SK-MEL-5 (cell line): ENCODE measurements around the gene TOE1. TPM values are rescaled to one million over a fixed set of nuclear protein-coding genes. Genes with fewer than 3 reads are reported as not detected.

ENCODE experiments used
- DNase-seq: peaks from one replicate; pipeline ENCODE4 v3.0.0-alpha.2; 2016; ENCODE audit warnings: low read depth, low spot score
- in situ Hi-C: cut with HindIII; loops from 2 replicates; pipeline ENCODE4 v1.10.0; 2016; ENCODE audit warnings: low sequenced_read_pairs, high pct_unique_total_duplicates, low pct_unique_long_range_greater_than_20kb
- total RNA-seq: library from RNA; depleted of rRNA; stranded (reverse); fragments of >200 nt; shearing (Covaris generic); gene quantifications from 2 replicates; pipeline ENCODE4 v1.2.3, GENCODE V29; 2014

The TOE1 gene
- total RNA-seq, 1 experiment from 2014 or later: 13.5 TPM

GRCh38 chr1:45322486-45323040 lies 17.4 kb upstream of the TOE1 start:
- no peak for DNase-seq
- in situ Hi-C loops: no loop called here

- DNase-seq: no peak
- in situ Hi-C loops: no loop called here
These were observed 14.0 kb upstream of the TOE1 start for GRCh38 chr1:45325851-45326506.

DNA sequence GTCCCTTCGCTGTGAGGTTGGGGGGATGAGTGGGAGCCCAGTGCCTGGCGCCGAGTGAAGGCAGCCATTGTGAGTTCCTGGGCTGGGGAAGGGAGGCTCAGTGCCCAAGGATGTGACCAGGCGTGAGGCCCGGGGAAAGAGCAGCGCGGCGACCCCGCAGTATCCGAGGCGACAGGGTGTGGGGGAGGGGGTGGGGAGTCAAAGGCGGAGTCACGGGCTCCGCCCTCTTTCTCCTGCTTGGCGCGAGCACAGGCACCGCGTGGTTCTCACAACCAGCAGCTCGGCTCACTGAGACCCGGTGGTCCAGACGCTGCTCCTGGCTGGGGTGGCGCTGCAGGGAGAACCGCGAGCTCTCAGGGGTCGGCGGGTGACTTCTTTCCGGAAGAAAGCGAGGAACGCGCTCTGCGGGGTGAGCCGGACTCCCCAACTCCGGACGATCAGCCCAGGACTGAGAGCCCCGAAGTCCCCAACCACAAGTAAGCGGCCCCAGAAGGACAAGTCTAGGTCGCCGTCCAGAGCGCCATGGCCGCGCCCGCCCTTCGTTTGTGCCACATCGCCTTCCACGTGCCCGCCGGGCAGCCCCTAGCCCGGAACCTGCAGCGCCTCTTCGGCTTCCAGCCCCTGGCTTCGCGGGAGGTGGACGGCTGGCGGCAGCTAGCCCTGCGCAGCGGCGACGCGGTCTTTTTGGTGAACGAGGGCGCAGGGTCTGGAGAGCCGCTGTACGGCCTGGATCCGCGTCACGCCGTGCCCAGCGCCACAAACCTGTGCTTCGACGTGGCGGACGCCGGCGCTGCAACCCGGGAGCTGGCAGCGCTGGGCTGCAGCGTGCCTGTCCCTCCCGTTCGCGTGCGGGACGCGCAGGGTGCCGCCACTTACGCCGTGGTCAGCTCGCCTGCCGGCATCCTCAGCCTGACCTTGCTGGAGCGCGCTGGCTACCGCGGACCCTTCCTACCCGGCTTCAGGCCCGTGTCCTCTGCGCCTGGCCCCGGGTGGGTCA lies 13.0 kb upstream of the TOE1 start, which contains the start of gene HPDL:
Gene HPDL (plus strand): TSS at position 269 of the 997 bp plus-strand sequence. CDS start 254 bp downstream, at position 523.
- no peak for DNase-seq
- in situ Hi-C loops: no loop called here

DNA sequence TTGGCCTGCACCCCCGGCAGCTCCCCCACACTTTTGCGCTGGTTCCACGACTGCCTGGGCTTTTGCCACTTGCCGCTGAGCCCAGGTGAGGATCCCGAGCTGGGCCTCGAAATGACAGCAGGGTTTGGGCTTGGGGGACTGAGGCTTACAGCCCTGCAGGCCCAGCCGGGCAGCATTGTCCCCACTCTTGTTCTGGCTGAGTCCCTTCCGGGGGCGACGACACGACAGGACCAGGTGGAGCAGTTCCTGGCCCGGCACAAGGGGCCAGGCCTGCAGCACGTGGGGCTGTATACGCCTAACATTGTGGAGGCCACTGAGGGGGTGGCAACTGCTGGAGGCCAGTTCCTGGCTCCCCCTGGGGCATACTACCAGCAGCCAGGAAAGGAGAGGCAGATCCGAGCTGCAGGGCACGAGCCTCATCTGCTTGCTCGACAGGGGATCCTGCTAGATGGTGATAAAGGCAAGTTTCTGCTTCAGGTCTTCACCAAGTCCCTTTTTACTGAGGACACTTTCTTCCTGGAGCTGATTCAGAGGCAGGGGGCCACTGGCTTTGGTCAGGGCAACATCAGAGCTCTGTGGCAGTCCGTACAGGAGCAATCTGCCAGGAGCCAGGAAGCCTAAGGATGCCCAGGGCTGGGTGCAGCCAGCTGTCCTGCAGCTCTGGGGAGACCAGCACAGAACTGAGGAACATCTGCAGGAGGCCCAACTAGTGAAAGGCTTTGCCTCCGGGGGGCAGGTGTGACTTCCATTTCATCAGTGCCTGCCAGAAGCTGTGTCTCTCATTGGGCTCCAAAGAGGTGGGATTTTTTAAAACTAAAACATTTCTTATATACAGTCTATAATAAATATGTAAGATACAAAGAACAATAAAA lies 12.1 kb upstream of the TOE1 start:
- in situ Hi-C loops: no loop called here

DNA sequence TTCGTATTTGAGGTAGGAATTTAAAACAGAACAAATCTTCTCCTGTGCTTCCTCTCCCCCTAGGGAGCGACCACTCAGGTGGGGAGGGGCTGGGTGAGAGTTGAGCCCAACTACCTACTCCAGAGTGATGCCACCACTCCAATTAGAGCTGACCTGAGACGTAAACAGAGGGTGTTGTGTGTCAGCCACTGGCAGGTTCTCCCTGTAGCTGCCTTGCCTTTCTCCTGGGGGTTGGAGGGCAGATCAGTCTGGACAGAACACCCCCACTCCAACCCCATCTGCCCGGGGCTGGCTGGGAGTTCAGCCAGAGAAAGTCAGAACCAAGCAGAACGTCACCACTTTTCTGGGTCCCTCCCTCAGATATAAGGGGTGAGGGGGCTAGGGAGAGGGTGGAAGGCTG lies 11.3 kb upstream of the TOE1 start:
- DNase-seq: no peak
- in situ Hi-C loops: no loop called here

More for the DNA sequence above, 12.1 kb upstream of the TOE1 start:
- no peak for DNase-seq

GRCh38 chr1:45329445-45329844 lies 10.5 kb upstream of the TOE1 start:
- peak; percentile 39 for DNase-seq

DNA sequence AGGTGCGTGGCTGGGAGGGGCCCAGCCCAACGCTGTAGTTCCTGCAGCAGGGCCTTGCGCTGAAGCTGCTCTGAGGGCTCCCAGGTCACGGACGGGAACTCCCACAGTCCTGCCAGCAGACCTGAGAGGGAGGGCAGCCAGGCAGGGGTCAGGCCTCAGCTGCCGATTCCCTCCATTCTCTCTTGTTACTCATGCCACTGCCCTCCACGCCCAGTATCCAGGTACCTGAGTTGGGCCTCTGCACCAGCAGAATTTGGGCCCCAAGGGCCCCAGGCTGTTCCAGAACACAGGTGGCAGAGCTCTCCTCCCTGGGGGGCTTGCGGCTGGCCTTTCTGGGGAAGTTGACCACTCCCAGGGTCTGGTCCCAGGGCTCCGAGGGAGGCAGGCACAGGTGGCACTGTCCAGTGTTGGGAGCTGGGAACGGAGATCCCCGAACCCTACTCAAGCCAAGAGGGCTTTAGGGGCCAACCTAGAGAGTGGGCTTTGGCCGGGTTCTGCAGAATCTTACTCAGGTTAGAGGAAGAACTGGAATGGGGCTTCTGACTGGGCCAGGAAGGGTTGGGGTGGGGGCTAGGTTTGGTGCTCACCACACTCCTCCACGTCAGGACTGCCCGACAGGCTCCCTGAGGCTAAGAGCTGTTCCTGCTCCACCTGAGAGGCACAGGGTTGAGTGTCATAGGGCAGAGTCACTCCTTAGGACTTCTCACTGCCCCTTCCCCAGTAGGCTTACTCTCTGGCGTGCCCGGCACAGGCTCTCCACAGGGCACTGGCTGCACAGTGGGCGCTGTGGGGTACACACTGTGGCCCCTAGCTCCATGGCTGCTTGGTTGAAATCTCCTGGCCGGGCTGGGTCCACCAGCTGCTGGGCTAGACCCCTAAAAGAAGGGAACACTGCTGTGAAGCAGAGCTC lies 8.3 kb upstream of the TOE1 start:
- in situ Hi-C loops: no loop called here
- DNase-seq: no peak

More at GRCh38 chr1:45329445-45329844, 10.5 kb upstream of the TOE1 start:
- in situ Hi-C loops: no loop called here

DNA sequence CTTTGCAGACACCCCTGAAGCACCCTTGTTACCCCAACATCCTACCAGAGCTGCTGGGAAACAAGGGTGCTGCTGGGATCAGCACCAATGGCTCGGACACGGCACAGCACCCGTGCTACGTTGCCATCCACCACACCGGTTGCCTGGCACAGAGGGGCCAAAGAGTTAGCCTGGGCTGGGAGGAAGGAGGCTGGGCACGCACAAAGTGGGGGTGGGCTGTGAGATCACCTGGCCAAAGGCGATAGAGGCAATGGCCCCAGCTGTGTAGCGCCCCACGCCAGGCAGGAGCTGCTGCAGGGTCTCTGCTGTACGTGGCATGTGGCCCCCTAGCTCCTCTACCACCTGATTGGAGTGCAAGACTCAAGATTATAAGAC lies 7.6 kb upstream of the TOE1 start:
- no peak for DNase-seq
- in situ Hi-C loops: no loop called here

- in situ Hi-C loops: no loop called here
- peak; percentile 68 for DNase-seq
These were observed 5.4 kb upstream of the TOE1 start for GRCh38 chr1:45334308-45335245.

GRCh38 chr1:45335855-45336324 lies 4.1 kb upstream of the TOE1 start:
- DNase-seq: no peak
- in situ Hi-C loops: no loop called here

DNA sequence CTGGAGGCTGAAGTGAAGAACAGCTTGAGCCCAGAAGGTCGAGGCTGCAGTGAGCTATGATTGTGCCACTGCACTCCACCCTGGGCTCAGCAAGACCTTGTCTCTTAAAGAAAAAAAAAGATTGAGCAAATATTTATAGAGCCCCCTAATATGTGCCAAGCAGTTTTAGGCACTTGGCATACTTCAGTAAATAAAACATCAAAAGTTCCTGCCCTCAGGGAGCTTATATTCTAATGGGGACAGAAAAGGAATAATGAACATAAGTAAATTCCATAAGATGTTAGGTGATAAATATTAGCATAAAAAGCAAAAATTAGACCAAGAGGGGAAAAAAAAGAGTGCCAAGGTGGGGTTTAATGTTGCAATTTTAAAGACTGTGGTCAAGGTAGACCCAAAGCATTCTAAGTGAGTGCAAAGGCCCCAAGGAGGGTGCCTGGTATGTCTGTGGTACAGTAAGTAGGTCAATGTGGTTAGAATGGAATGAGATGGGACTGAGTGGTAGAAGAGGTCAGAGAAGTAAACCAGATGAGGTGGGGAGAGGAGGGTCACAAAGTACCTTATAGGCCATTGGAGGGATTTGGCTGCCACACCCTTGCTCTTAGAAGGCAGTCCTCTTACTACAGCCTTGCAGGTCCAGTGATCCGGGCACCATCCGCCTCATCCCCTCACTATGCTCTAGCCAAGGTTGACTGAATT lies 2.2 kb upstream of the TOE1 start:
- no peak for DNase-seq

GRCh38 chr1:45340816-45341466 lies 971 bp downstream of the TOE1 start:
- in situ Hi-C loops: no loop called here
- peak; percentile 27 for DNase-seq

More for the DNA sequence above, 2.2 kb upstream of the TOE1 start:
- in situ Hi-C loops: no loop called here

DNA sequence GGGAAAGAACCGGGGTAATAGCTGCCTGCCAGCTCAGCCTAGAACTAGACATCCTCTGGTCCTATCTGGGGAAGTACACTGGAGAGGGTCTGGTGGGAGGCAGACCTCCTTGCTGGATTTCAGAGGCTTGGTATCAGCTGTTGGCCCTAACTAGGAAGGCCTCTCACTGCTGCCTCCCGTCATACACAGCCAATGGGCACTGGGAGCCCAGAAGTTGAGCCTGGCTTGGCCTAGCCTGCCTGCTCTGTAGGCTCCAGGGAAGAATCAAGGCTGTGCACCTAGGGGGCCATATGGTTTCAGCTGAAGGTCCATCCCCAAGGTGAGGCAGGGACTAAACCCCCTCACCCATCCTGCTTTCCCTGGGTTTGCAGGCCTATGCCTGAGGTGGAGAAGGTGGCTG lies 4.5 kb downstream of the TOE1 start:
- DNase-seq: no peak
- in situ Hi-C loops: no loop called here

DNA sequence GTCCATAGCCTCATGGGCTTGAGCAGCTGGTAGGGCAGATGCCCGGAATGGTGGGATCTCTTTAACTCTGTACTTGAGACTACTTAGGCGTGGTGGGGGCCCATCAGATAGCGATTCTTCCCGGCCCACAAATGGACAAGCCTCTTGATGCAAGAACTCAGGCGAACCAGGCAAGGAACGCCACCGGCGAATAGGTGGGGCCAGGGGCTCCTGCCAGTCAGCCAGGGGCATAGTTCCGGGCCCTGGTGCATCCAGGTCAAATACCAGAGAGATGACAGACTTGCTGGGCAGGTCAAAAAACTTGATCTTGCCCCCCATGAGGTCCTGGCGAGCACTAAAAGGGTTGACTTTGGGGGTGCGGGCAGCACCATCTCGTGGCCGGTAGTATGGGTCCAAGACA lies 5.0 kb downstream of the TOE1 start:
- in situ Hi-C loops: no loop called here

More for the DNA sequence above, 5.0 kb downstream of the TOE1 start:
- DNase-seq: no peak
